Heart left ventricle (tissue), 13 donors: ENCODE data around the gene ZBTB9.

ENCODE experiments used
- CTCF ChIP-seq, 12 donors: fragments of 200-600 bp; sonication (generic) in 4 of 12; IDR thresholded peaks; one replicate each; pipeline versions ENCODE4 v1.5.0 to v1.8.0; 2018 to 2022; ENCODE audit warnings: antibody characterized with exemption in 12 of 12, mild to moderate bottlenecking in 5 of 12
- POLR2A ChIP-seq, 2 donors: fragments of 450-650 bp; IDR thresholded peaks; one replicate each; pipeline ENCODE4 v1.6.1; 2017; ENCODE audit warnings: antibody characterized with exemption in 2 of 2, mild to moderate bottlenecking in 2 of 2, moderate library complexity in 2 of 2
- donor health status: ischemic (EF 13 %, LVEDD 7.1; RV severe dilation, severe dysfunction).
- donor health status: DM: no; HTN: yes; CAD: no.
- donor health status: DM: no; HTN: no; CAD: no.
- donor health status: ischemic (EF 25% LVEDD 6.9; RV normal size, moderate dysfunction).
- donor health status: ischemic (EF 25% LVEDD 5.7; RV mildly dilated, moderate dysfunction).
- donor health status: ischemic (EF 35%, LVEDD 5.7; RV mildly dilated, moderate dysfunction).
- donor health status: nonischemic (EF 11% LVEDD 7.7; RV severe dilation, severe dysfunction).
- donor health status: DM: yes; HTN: yes; CAD: no.
- donor health status: PGD.
- donor health status: ischemic (EF 29% LVEDD 5.4; RV normal size, mild dysfunction).
- donor health status: nonischemic (EF 23%, LVEDD 6.1; RV moderate dilation, normal function).

DNA sequence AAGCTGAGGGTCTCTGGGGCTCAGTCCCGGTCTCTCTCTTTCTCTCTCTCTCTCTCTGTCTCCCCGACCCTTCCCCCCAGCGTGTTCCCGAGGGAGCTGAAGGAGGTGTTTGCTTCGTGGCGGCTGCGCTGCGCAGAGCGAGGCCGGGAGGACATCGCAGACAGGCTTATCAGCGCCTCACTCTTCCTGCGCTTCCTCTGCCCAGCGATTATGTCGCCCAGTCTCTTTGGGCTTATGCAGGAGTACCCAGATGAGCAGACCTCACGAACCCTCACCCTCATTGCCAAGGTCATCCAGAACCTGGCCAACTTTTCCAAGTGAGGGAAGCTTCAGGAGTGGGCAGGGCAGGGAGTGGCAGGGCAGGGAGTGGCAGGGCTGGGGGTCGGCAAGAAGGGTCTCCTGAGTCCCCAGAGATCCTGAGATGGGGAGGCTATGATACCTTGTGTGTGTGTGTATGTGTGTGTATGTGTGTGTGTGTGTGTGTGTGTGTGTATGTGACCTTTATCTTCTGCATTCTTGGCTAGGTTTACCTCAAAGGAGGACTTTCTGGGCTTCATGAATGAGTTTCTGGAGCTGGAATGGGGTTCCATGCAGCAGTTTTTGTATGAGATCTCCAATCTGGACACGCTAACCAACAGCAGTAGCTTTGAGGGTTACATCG, 13.6 kb upstream of the ZBTB9 start:
- TF ChIP-seq CTCF (IDR thresholded peaks at IDR 0.05) (no peak), POLR2A (IDR thresholded peaks at IDR 0.05) (no peak)
